ENCODE measurements around the gene AKNA. TPM values are rescaled to one million over a fixed set of nuclear protein-coding genes. Genes with fewer than 3 reads are reported as not detected.

AKNA gene
- polyA plus RNA-seq, 2 of the 4 experiments (the other 2 are of a cell fraction), result 2.7 to 4.6 TPM

GRCh38 chr9:114404531-114404930 is 16.7 kb upstream of the AKNA start:
- no peak for ATAC-seq
- FAIRE-seq, result no peak
- Histone ChIP-seq H3K4me1 (no peaks in the 10 kb centered on the region), H3K9me3 (no peaks in the 10 kb centered on the region), H3K4me3 (no peak overlapping the region), H3K27ac (peak overlapping the region in 1 of 2 experiments; percentile 37; a peak in 1 of 6 replicates), H3K4me2 (no peak overlapping the region)
- CTCF ChIA-PET, result interaction anchor here (0.6 to 11.9 kb wide), 26 partner anchors 9 to 1188 kb away, joined by 3 to 160 read pairs (median 14); partner anchors contain the start of genes AKNA and TEX48
- 83% methylated on average over 2 of the region's 2 CpGs for WGBS (ENCODE audit: missing lambda C conversion rate)
- POLR2A ChIA-PET, result interaction anchor here (0.6 kb wide), 1 partner anchor 973 kb away, joined by 3 read pairs; no protein-coding TSS in a partner anchor
- TF ChIP-seq RNF2 (IDR thresholded peaks at IDR 0.05; ENCODE audit: borderline replicate concordance, low read depth), result no peak
- DNase-seq (ENCODE audit: low read depth in 1 of 2, low spot score in 1 of 2), result no peak

GRCh38 chr9:114403153-114403756 is 15.5 kb upstream of the AKNA start:
- H3K4me3 ChIP-seq, result no peak overlapping the region
- WGBS (ENCODE audit: missing lambda C conversion rate), result 78% methylated on average over 16 of the region's 16 CpGs
- POLR2A ChIA-PET, result no interaction called here
- H3K27ac ChIP-seq, result no peak overlapping the region
- no peaks in the 10 kb centered on the region for H3K9me3 ChIP-seq
- H3K4me1 ChIP-seq, result no peaks in the 10 kb centered on the region
- no peak for FAIRE-seq
- ATAC-seq, result no peak
- no peak for TF ChIP-seq E2F6 (IDR thresholded peaks at IDR 0.05; ENCODE audit: borderline replicate concordance, low read depth)
- no peak for TF ChIP-seq TP53 (CRISPR knock-in tag; IDR thresholded peaks at IDR 0.05)
- TF ChIP-seq MAFK (IDR thresholded peaks at IDR 0.05; ENCODE audit: partially characterized antibody), result no peak
- no peak for TF ChIP-seq NR3C1 (IDR thresholded peaks at IDR 0.05)
- TF ChIP-seq HMGXB4 (CRISPR knock-in tag; IDR thresholded peaks at IDR 0.05; ENCODE audit: borderline replicate concordance), result no peak
- TF ChIP-seq ATOH8 (CRISPR knock-in tag; IDR thresholded peaks at IDR 0.05; ENCODE audit: low read depth), result no peak
- no peak for TF ChIP-seq REST (IDR thresholded peaks at IDR 0.05)
- TF ChIP-seq MYC (IDR thresholded peaks at IDR 0.05; ENCODE audit: borderline replicate concordance, low read length), result no peak
- no peak for TF ChIP-seq PBX3 (IDR thresholded peaks at IDR 0.05)
- no peak for TF ChIP-seq FOSB (CRISPR knock-in tag; IDR thresholded peaks at IDR 0.05)
- no peak for TF ChIP-seq CBX8 (IDR thresholded peaks at IDR 0.05)
- CTCF ChIA-PET, result interaction anchor here (0.6 to 11.9 kb wide), 15 partner anchors 13 to 610 kb away, joined by 3 to 160 read pairs (median 5); no protein-coding TSS in a partner anchor
- no peak for DNase-seq (ENCODE audit: low read depth in 1 of 2, low spot score in 1 of 2)
- no peak overlapping the region for H3K4me2 ChIP-seq

- H3K27ac ChIP-seq, result no peak overlapping the region
- H3K4me1 ChIP-seq, result peaks cover 9% of the 10 kb centered on the region; the same call in 1 of the 3 replicates
- DNase-seq (ENCODE audit: low read depth in 1 of 2, low spot score in 1 of 2) (no peak), ATAC-seq (no peak), FAIRE-seq (no peak)
- ChIA-PET CTCF (interaction anchor here (0.5 to 11.9 kb wide), 5 partner anchors 10 to 509 kb away, joined by 3 to 160 read pairs (median 3); no protein-coding TSS in a partner anchor), POLR2A (no interaction called here)
- WGBS (ENCODE audit: missing lambda C conversion rate), result 81% methylated on average over 7 of the region's 7 CpGs
- H3K4me3 ChIP-seq, result no peak overlapping the region
- H3K9me3 ChIP-seq, result no peaks in the 10 kb centered on the region
- H3K4me2 ChIP-seq, result no peak overlapping the region
- no peak for TF ChIP-seq MAX (IDR thresholded peaks at IDR 0.05)
- no peak for TF ChIP-seq RFX5 (IDR thresholded peaks at IDR 0.05)
- no peak for TF ChIP-seq CBX8 (IDR thresholded peaks at IDR 0.05)
- TF ChIP-seq SMC3 (IDR thresholded peaks at IDR 0.05), result no peak
- no peak for TF ChIP-seq PHF8 (IDR thresholded peaks at IDR 0.05; ENCODE audit: borderline replicate concordance, low read depth)
- no peak for TF ChIP-seq RNF2 (IDR thresholded peaks at IDR 0.05; ENCODE audit: borderline replicate concordance, low read depth)
- no peak for TF ChIP-seq HMGXB4 (CRISPR knock-in tag; IDR thresholded peaks at IDR 0.05; ENCODE audit: borderline replicate concordance)
- no peak for TF ChIP-seq CHD2 (IDR thresholded peaks at IDR 0.05; ENCODE audit: low read length, partially characterized antibody)
- TF ChIP-seq HDAC2 (IDR thresholded peaks at IDR 0.05), result no peak
- TF ChIP-seq USF2 (IDR thresholded peaks at IDR 0.05), result no peak
- no peak for TF ChIP-seq SREBF2 (IDR thresholded peaks at IDR 0.05)
- TF ChIP-seq NPAS2 (CRISPR knock-in tag; IDR thresholded peaks at IDR 0.05; ENCODE audit: borderline replicate concordance), result no peak
These were observed 13.6 kb upstream of the AKNA start for GRCh38 chr9:114401344-114401743.
